MCF 10A (cell line): ENCODE results near the gene VEZT. TPM values are rescaled to one million over a fixed set of nuclear protein-coding genes. Genes with fewer than 3 reads are reported as not detected.

Experiments
- BruUV-seq: library from RNA; stranded (reverse); fragments of 400-500 nt; replicated peaks from 2 replicates; lab custom pipeline; 2021; lab: Mats Ljungman, UMichigan
- CTCF ChIA-PET: fragments of 300-600 bp; sonication (Branson Sonifier 250); formaldehyde crosslinking; extraction: SDS; loops from one replicate; lab custom pipeline; 2021; ENCODE audit warnings: antibody characterized with exemption, inconsistent platforms; lab: Yijun Ruan, JAX
- POLR2A ChIA-PET: fragments of 300-600, 350-650 bp; sonication (Branson Sonifier 250); formaldehyde crosslinking; extraction: SDS; loops from one replicate; lab custom pipeline; 2020; ENCODE audit warnings: antibody characterized with exemption, inconsistent platforms; lab: Yijun Ruan, JAX
- DNase-seq: peaks from one replicate; pipeline ENCODE4 v3.0.0-alpha.2; 2018; ENCODE audit not compliant: unreplicated experiment
- H3K27ac Mint-ChIP-seq: one replicate; pipeline ENCODE4 v1.8.0; 2022; ENCODE audit warnings: mild to moderate bottlenecking, low read depth, mixed read lengths; ENCODE audit not compliant: unreplicated experiment
- H3K27me3 Mint-ChIP-seq: one replicate; pipeline ENCODE4 v1.8.0; 2022; ENCODE audit warnings: mixed read lengths; ENCODE audit not compliant: insufficient read depth, unreplicated experiment
- H3K36me3 Mint-ChIP-seq: one replicate; pipeline ENCODE4 v1.8.0; 2022; ENCODE audit warnings: mild to moderate bottlenecking, moderate library complexity, mixed read lengths; ENCODE audit not compliant: insufficient read depth, unreplicated experiment
- H3K4me1 Mint-ChIP-seq: one replicate; pipeline ENCODE4 v1.8.0; 2022; ENCODE audit warnings: mixed read lengths; ENCODE audit not compliant: insufficient read depth, unreplicated experiment
- H3K4me3 Mint-ChIP-seq: one replicate; pipeline ENCODE4 v1.8.0; 2022; ENCODE audit warnings: mild to moderate bottlenecking, moderate library complexity, mixed read lengths; ENCODE audit not compliant: unreplicated experiment
- H3K9me3 Mint-ChIP-seq: one replicate; pipeline ENCODE4 v1.8.0; 2022; ENCODE audit warnings: mixed read lengths; ENCODE audit not compliant: unreplicated experiment
- CTCF ChIP-seq: fragments of 200-600 bp; IDR thresholded peaks from one replicate; pipeline ENCODE4 v1.8.0; 2022; ENCODE audit warnings: antibody characterized with exemption, mild to moderate bottlenecking; ENCODE audit not compliant: unreplicated experiment
- intact Hi-C: fragments of 100-400 bp; cut with micrococcal nuclease; formaldehyde crosslinking; loops from 2 replicates; pipeline ENCODE4 v1.14.1; 2022
- total RNA-seq: library from RNA; stranded (reverse); gene quantifications from 2 replicates; pipeline ENCODE4 v1.2.3, GENCODE V29; 2022

VEZT gene
- total RNA-seq, 1 experiment from 2014 or later = 107 TPM

GRCh38 chr12:95325501-95325900 lies 107.9 kb downstream of the VEZT start:
- no peak for TF ChIP-seq CTCF
- intact Hi-C loops = no loop called here
- Mint-ChIP-seq H3K27ac (no peak overlapping the region), H3K9me3 (no peaks in the 10 kb centered on the region), H3K4me1 (no peaks in the 10 kb centered on the region), H3K4me3 (no peak overlapping the region), H3K36me3 (no peaks in the 10 kb centered on the region), H3K27me3 (no peaks in the 10 kb centered on the region)
- ChIA-PET CTCF (interaction anchor here (0.6 kb wide), 1 partner anchor 167 kb away, joined by 4 read pairs; no protein-coding TSS in a partner anchor), POLR2A (interaction anchor here (0.7 kb wide), 1 partner anchor 86 kb away, joined by 3 read pairs; no protein-coding TSS in a partner anchor)
- BruUV-seq = no TSS peak
- no peak for DNase-seq

- POLR2A ChIA-PET = interaction anchor here (0.7 kb wide), 1 partner anchor 59 kb away, joined by 3 read pairs; no protein-coding TSS in a partner anchor
- TF ChIP-seq CTCF = no peak
- intact Hi-C loops = no loop called here
- CTCF ChIA-PET = interaction anchor here (0.7 kb wide), 1 partner anchor 286 kb away, joined by 3 read pairs; no protein-coding TSS in a partner anchor
- H3K36me3 Mint-ChIP-seq = no peaks in the 10 kb centered on the region
- no peak overlapping the region for H3K27ac Mint-ChIP-seq
- H3K4me1 Mint-ChIP-seq = no peaks in the 10 kb centered on the region
- no peak overlapping the region for H3K4me3 Mint-ChIP-seq
- H3K9me3 Mint-ChIP-seq = no peaks in the 10 kb centered on the region
- no peaks in the 10 kb centered on the region for H3K27me3 Mint-ChIP-seq
- DNase-seq = no peak
- BruUV-seq = no TSS peak
Measured at GRCh38 chr12:95326445-95326844, 108.8 kb downstream of the VEZT start.

GRCh38 chr12:95326855-95327254 lies 109.2 kb downstream of the VEZT start:
- no peak for DNase-seq
- H3K27ac Mint-ChIP-seq = no peak overlapping the region
- BruUV-seq = no TSS peak
- CTCF ChIA-PET = interaction anchor here (0.6 to 0.7 kb wide), 2 partner anchors 8 to 285 kb away, joined by 3 read pairs; no protein-coding TSS in a partner anchor
- H3K9me3 Mint-ChIP-seq = no peaks in the 10 kb centered on the region
- TF ChIP-seq CTCF = no peak
- H3K4me3 Mint-ChIP-seq = no peak overlapping the region
- H3K4me1 Mint-ChIP-seq = no peaks in the 10 kb centered on the region
- POLR2A ChIA-PET = no interaction called here
- intact Hi-C loops = no loop called here
- H3K36me3 Mint-ChIP-seq = no peaks in the 10 kb centered on the region
- no peaks in the 10 kb centered on the region for H3K27me3 Mint-ChIP-seq

GRCh38 chr12:95328708-95329107 lies 111.1 kb downstream of the VEZT start:
- Mint-ChIP-seq H3K36me3 (no peaks in the 10 kb centered on the region), H3K27me3 (no peaks in the 10 kb centered on the region), H3K27ac (no peak overlapping the region), H3K4me1 (no peaks in the 10 kb centered on the region), H3K4me3 (no peak overlapping the region), H3K9me3 (no peaks in the 10 kb centered on the region)
- intact Hi-C loops = no loop called here
- TF ChIP-seq CTCF = no peak
- POLR2A ChIA-PET = no interaction called here
- no TSS peak for BruUV-seq
- CTCF ChIA-PET = interaction anchor here (0.9 kb wide), 1 partner anchor 46 kb away, joined by 3 read pairs; no protein-coding TSS in a partner anchor
- no peak for DNase-seq
